HUES6 (cell line): ENCODE results near the gene KIAA1217.
"Not testable (repeated sequence)": the region's sequence is repeated elsewhere in the genome, so short reads cannot be mapped to it uniquely, and the experiment has no call there.

Experiments
- H3K27ac ChIP-seq: 2 replicates; pipeline ENCODE4 v1.7.0; 2013; ENCODE audit warnings: low read depth, mild to moderate bottlenecking, low read length, inconsistent platforms
- H3K27me3 ChIP-seq: 2 replicates; pipeline ENCODE4 v1.6.1; 2013; ENCODE audit warnings: low read length; ENCODE audit not compliant: control insufficient read depth, insufficient read depth
- H3K36me3 ChIP-seq: 2 replicates; pipeline ENCODE4 v1.6.1; 2013; ENCODE audit warnings: low read length; ENCODE audit not compliant: control insufficient read depth, insufficient read depth
- H3K4me1 ChIP-seq: 2 replicates; pipeline ENCODE4 v1.6.1; 2013; ENCODE audit warnings: low read length; ENCODE audit not compliant: control insufficient read depth, insufficient read depth
- H3K4me3 ChIP-seq: 2 replicates; pipeline ENCODE4 v1.5.1; 2013; ENCODE audit warnings: low read depth, low read length
- H3K9ac ChIP-seq: one replicate; pipeline ENCODE4 v1.6.1; 2013; ENCODE audit warnings: mild to moderate bottlenecking, low read length
- H3K9me3 ChIP-seq: 2 replicates; pipeline ENCODE4 v1.6.1; 2013; ENCODE audit warnings: low read depth, low read length; ENCODE audit not compliant: control insufficient read depth, insufficient read depth

The KIAA1217 gene

DNA sequence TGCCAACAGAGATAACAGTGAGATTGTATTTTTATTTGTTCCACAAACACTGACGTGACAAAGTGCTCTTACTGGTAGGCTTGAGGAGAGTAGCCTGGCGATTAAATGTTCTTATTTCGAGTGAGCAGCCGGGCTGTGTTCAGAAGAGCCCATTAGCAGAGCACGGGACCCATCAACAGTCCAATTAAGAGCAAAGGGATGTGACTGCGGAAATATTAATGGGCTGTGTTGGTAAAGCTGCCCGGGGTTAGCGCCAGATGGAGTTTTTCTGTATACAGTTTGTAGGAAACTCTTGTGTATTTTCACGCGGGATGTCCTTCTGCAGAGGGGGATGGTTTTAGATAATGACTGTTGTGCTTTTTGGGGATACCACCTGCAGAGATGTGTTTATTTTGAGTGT lies 104.3 kb downstream of the KIAA1217 start:
- Histone ChIP-seq H3K4me3 (no peak overlapping the region), H3K4me1 (no peaks in the 10 kb centered on the region), H3K27ac (no peak overlapping the region), H3K27me3 (no peaks in the 10 kb centered on the region), H3K9ac (no peak overlapping the region), H3K36me3 (no peaks in the 10 kb centered on the region), H3K9me3 (no peaks in the 10 kb centered on the region)

DNA sequence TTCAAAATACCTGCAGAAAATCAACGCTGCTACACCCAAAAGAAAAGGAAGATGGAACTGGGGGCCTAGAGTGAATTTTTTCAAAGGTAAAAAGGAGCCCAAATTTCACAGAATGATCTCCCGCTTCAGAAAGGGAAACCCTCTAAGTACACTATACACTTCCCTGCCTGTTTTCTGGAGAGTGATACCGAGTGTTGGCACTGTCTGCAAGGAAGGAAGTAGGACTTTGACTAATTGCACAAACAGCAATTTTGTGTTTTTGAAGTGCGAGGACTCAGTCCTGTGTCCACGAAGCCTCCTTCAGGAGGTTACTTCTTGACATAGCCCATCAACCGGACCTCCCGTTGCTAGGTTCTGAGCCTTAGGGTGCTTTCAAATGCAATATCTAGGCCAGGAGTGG lies 106.3 kb downstream of the KIAA1217 start:
- H3K4me1 ChIP-seq, result no peaks in the 10 kb centered on the region

DNA sequence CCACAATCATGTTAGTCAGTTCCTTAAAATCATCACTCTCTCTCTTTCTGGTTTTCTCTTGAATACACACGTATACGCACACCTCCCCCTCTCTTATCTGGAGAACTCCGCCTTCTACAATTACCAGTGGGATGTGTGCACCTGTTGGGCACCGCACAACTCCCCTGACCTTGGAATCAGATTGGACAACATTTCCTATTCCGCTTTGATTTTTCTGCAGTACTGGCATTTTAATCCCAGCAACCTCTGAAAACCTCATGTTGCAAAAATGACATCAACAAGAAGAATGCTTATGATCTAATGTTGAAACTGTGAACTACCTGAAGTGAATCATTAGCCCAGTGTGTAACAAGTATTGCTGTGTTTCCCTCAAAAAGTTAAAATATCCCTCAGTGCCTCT lies 109.6 kb downstream of the KIAA1217 start:
- H3K9ac ChIP-seq, result no peak overlapping the region
- H3K4me1 ChIP-seq, result no peaks in the 10 kb centered on the region

More for the DNA sequence above, 106.3 kb downstream of the KIAA1217 start:
- Histone ChIP-seq H3K9me3 (no peaks in the 10 kb centered on the region), H3K36me3 (no peaks in the 10 kb centered on the region), H3K9ac (no peak overlapping the region), H3K27me3 (no peaks in the 10 kb centered on the region), H3K27ac (no peak overlapping the region), H3K4me3 (no peak overlapping the region)

DNA sequence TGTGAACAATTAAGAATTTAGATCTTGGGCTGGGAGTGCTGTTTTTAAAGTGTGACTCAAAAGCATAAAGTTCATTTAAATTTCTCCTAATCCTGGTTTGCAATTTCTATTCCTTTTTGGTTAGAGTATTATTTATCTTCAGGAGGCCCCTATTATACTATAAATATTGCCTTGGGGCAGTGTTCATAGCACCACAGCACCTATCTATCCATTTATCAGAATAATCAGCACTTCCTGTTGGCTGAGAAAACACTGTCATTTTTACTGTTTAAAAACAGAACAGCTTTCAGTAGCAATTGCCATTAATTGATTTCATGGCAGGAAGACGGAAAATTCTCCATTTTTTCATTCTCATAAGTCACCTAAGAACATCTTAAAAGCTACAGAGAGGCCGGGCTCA lies 111.4 kb downstream of the KIAA1217 start:
- H3K4me3 ChIP-seq, result no peak overlapping the region
- H3K27ac ChIP-seq, result no peak overlapping the region
- no peaks in the 10 kb centered on the region for H3K36me3 ChIP-seq
- no peaks in the 10 kb centered on the region for H3K9me3 ChIP-seq
- no peaks in the 10 kb centered on the region for H3K4me1 ChIP-seq
- no peaks in the 10 kb centered on the region for H3K27me3 ChIP-seq
- no peak overlapping the region for H3K9ac ChIP-seq

More for the DNA sequence above, 109.6 kb downstream of the KIAA1217 start:
- no peak overlapping the region for H3K27ac ChIP-seq
- no peaks in the 10 kb centered on the region for H3K9me3 ChIP-seq
- no peaks in the 10 kb centered on the region for H3K36me3 ChIP-seq
- no peaks in the 10 kb centered on the region for H3K27me3 ChIP-seq
- no peak overlapping the region for H3K4me3 ChIP-seq

DNA sequence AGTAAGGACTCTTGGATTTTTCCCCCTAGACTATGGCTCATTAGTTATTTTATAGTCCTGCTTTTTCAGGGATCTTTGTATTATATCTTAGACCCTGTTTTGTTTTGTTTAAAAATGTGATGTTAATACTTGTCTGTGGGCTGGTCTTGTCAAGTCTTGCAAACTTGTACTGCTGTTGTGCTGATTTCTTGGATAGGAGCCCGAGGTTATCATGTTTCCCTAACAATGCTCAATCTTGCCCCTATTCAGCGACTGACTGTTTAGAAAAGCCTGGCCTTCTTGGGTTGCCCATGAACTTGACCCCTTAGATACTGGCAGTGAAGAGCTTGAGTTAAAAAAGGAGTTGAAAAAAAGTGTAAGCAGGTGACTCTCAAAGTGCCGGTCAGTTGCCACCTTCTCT lies 115.7 kb downstream of the KIAA1217 start:
- no peak overlapping the region for H3K27ac ChIP-seq
- H3K9me3 ChIP-seq, result peaks cover 6% of the 10 kb centered on the region; the same call in 1 of the 2 replicates
- H3K36me3 ChIP-seq, result no peaks in the 10 kb centered on the region; the same call in 1 of the 2 replicates
- H3K9ac ChIP-seq, result no peak overlapping the region
- no peaks in the 10 kb centered on the region for H3K27me3 ChIP-seq
- no peak overlapping the region for H3K4me3 ChIP-seq
- H3K4me1 ChIP-seq, result no peaks in the 10 kb centered on the region

DNA sequence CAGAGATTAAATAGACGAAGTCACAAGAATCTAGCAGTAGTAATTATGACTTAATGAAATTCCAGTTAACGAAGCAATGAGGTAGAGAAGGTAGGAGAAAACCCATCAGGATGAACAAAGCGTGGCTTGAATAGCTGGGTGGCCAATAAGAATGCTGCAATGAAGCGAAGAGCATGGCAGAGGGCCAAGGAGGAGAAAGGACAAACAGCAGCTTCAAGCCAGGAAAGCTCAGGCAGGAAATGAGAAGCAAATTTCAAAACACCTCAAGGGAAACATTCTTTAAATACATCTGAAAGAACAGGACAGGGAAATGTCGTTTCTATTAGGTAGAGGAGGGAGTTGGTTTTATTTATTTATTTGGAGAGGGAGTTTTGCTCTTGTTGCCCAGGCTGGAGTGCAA lies 122.5 kb downstream of the KIAA1217 start:
- H3K9me3 ChIP-seq, result peaks cover 6% of the 10 kb centered on the region; the same call in 1 of the 2 replicates
- H3K27ac ChIP-seq, result no peak overlapping the region
- H3K27me3 ChIP-seq, result no peaks in the 10 kb centered on the region
- H3K4me1 ChIP-seq, result no peaks in the 10 kb centered on the region
- no peak overlapping the region for H3K9ac ChIP-seq
- H3K36me3 ChIP-seq, result no peaks in the 10 kb centered on the region
- H3K4me3 ChIP-seq, result no peak overlapping the region

DNA sequence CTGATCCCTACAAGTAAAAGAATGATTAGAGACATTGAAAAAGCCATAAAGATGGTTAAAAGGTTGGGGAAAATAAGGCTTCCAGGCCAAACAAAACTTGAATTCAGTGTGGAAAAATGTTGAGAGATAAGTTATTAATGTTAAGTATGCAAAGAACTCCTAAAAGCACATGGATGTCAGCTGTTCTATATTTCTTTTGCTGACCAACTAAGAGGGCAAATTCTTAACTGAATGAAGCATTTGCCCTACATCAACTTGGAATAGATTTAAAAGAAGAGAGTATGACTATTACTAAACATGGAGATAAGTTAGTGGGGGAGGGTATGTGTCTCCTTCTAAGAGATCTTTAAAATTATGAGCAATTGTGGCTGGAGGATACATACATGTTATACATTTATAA lies 124.8 kb downstream of the KIAA1217 start:
- Histone ChIP-seq H3K9ac (no peak overlapping the region), H3K36me3 (no peaks in the 10 kb centered on the region), H3K4me3 (no peak overlapping the region), H3K4me1 (no peaks in the 10 kb centered on the region), H3K27ac (no peak overlapping the region), H3K27me3 (no peaks in the 10 kb centered on the region), H3K9me3 (no peaks in the 10 kb centered on the region)

DNA sequence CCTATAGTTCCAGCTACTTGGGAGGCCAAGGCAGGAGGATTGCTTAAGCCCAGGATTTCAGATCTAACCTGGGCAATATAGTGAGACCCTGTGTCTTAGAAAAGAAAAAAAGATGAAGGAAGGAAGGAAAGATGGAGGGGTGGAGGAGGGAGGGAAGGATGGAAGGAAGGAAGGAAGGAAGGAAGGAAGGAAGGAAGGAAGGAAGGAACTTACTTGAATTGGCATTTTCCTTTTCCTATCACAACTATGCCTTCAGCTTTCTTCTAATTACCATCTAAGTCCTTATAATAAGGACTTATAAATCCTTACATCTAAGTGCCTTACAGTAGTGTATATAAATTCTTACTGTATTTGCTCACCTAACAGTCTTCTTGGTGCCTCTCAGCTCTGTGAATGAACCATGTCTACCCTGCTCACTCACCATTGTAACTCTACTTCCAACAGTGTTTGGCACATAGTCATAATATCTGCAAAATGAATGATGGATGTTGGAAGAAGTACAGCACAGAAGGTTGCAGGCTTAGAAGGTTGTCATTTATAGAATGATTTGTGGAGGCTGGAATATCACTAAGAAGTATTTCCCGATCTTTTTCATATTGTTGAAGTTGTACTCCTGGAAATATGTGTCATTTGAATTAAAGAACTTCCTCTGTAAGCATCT lies 125.5 kb downstream of the KIAA1217 start:
- H3K4me1 ChIP-seq, result no peaks in the 10 kb centered on the region
- no peaks in the 10 kb centered on the region for H3K36me3 ChIP-seq
- H3K27ac ChIP-seq, result no peak overlapping the region

DNA sequence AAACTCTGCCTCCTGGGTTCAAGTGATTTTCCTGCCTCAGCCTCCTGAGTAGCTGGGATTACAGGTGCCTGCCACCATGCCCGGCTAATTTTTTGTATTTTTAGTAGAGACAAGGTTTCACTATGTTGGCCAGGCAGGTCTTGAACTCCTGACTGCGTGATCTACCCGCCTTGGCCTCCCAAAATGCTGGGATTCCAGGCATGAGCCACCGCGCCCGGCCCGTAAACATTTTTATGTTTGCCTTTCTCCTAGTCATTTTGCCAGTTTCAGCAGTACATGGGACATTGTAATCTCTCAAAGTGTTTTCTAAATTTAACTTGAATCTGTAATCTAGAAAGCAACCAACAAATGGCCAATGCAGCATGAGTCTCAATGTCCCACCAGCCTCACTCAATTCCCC lies 128.8 kb downstream of the KIAA1217 start:
- H3K4me3 ChIP-seq, H3K27me3 ChIP-seq, H3K27ac ChIP-seq, H3K9me3 ChIP-seq, H3K36me3 ChIP-seq, H3K4me1 ChIP-seq, H3K9ac ChIP-seq: not testable (repeated sequence)

More for the DNA sequence above, 125.5 kb downstream of the KIAA1217 start:
- H3K9me3 ChIP-seq, result no peaks in the 10 kb centered on the region
- H3K4me3 ChIP-seq, result no peak overlapping the region
- no peaks in the 10 kb centered on the region for H3K27me3 ChIP-seq
- H3K9ac ChIP-seq, result no peak overlapping the region

DNA sequence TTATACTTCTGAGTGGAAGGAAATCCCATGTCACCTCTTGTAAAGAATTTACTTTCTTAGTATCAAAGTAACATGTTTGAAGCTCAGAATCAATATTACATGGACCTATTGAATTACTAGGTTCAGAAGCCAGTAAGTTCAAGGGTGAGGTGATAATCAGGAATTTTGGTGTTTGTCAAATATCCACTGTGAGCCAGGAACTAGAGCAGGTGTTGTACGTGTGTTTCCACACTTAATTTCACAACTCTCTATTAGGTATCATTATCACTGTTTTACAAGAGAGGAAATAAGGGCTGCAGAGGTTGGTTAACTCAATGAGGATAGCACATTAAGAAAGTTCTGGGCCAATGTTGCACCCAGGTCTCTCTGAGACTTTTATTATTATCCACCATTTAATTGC lies 130.4 kb downstream of the KIAA1217 start:
- H3K27me3 ChIP-seq, result no peaks in the 10 kb centered on the region
- H3K9ac ChIP-seq, result no peak overlapping the region
- H3K4me1 ChIP-seq, result no peaks in the 10 kb centered on the region
- H3K36me3 ChIP-seq, result no peaks in the 10 kb centered on the region
- no peaks in the 10 kb centered on the region for H3K9me3 ChIP-seq
- no peak overlapping the region for H3K27ac ChIP-seq
- H3K4me3 ChIP-seq, result no peak overlapping the region

DNA sequence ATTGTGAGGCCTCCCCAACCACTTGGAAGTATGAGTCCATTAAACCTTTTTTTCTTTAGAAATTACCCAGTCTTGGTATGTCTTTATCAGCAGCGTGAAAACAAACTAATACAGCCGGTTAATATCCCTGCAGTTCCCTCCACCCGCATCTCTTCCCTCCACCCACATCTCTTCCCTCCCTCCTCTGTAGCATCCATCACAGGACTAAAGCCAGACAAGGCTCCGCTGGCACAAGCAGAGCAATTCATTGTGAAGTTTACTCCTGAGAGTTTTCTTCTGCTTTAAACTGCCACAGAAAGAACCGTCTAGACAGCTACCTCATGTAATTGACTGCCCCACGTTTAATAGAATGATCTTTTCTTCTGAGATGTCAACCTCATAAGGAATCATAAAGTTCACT lies 131.5 kb downstream of the KIAA1217 start:
- no peaks in the 10 kb centered on the region for H3K4me1 ChIP-seq
- no peaks in the 10 kb centered on the region for H3K9me3 ChIP-seq
- no peak overlapping the region for H3K27ac ChIP-seq
- no peaks in the 10 kb centered on the region for H3K36me3 ChIP-seq
- H3K27me3 ChIP-seq, result no peaks in the 10 kb centered on the region
- no peak overlapping the region for H3K9ac ChIP-seq
- no peak overlapping the region for H3K4me3 ChIP-seq
